MCF 10A (cell line): ENCODE results near the gene PIGR. TPM values are rescaled to one million over a fixed set of nuclear protein-coding genes. Genes with fewer than 3 reads are reported as not detected.

Experiments
- BruUV-seq: library from RNA; stranded (reverse); fragments of 400-500 nt; replicated peaks from 2 replicates; lab custom pipeline; 2021; lab: Mats Ljungman, UMichigan
- CTCF ChIA-PET: fragments of 300-600 bp; sonication (Branson Sonifier 250); formaldehyde crosslinking; extraction: SDS; loops from one replicate; lab custom pipeline; 2021; ENCODE audit warnings: antibody characterized with exemption, inconsistent platforms; lab: Yijun Ruan, JAX
- POLR2A ChIA-PET: fragments of 300-600, 350-650 bp; sonication (Branson Sonifier 250); formaldehyde crosslinking; extraction: SDS; loops from one replicate; lab custom pipeline; 2020; ENCODE audit warnings: antibody characterized with exemption, inconsistent platforms; lab: Yijun Ruan, JAX
- DNase-seq: peaks from one replicate; pipeline ENCODE4 v3.0.0-alpha.2; 2018; ENCODE audit not compliant: unreplicated experiment
- H3K27ac Mint-ChIP-seq: one replicate; pipeline ENCODE4 v1.8.0; 2022; ENCODE audit warnings: mild to moderate bottlenecking, low read depth, mixed read lengths; ENCODE audit not compliant: unreplicated experiment
- H3K27me3 Mint-ChIP-seq: one replicate; pipeline ENCODE4 v1.8.0; 2022; ENCODE audit warnings: mixed read lengths; ENCODE audit not compliant: insufficient read depth, unreplicated experiment
- H3K36me3 Mint-ChIP-seq: one replicate; pipeline ENCODE4 v1.8.0; 2022; ENCODE audit warnings: mild to moderate bottlenecking, moderate library complexity, mixed read lengths; ENCODE audit not compliant: insufficient read depth, unreplicated experiment
- H3K4me1 Mint-ChIP-seq: one replicate; pipeline ENCODE4 v1.8.0; 2022; ENCODE audit warnings: mixed read lengths; ENCODE audit not compliant: insufficient read depth, unreplicated experiment
- H3K4me3 Mint-ChIP-seq: one replicate; pipeline ENCODE4 v1.8.0; 2022; ENCODE audit warnings: mild to moderate bottlenecking, moderate library complexity, mixed read lengths; ENCODE audit not compliant: unreplicated experiment
- H3K9me3 Mint-ChIP-seq: one replicate; pipeline ENCODE4 v1.8.0; 2022; ENCODE audit warnings: mixed read lengths; ENCODE audit not compliant: unreplicated experiment
- intact Hi-C: fragments of 100-400 bp; cut with micrococcal nuclease; formaldehyde crosslinking; loops from 2 replicates; pipeline ENCODE4 v1.14.1; 2022
- total RNA-seq: library from RNA; stranded (reverse); gene quantifications from 2 replicates; pipeline ENCODE4 v1.2.3, GENCODE V29; 2022
- TF ChIP-seq, protein P1 (sequence below): fragments of 200-600 bp; IDR thresholded peaks from one replicate; pipeline ENCODE4 v1.8.0; 2022; ENCODE audit warnings: antibody characterized with exemption, mild to moderate bottlenecking; ENCODE audit not compliant: unreplicated experiment

The PIGR gene
- total RNA-seq, 1 experiment from 2014 or later, result not detected

- peak overlapping the region; percentile 95 for H3K27ac Mint-ChIP-seq
- H3K36me3 Mint-ChIP-seq, result peaks cover 6% of the 10 kb centered on the region
- ChIA-PET CTCF (interaction anchor here (0.6 to 4.8 kb wide), 8 partner anchors 17 to 226 kb away, joined by 3 to 53 read pairs (median 5); partner anchors contain the start of gene IL20), POLR2A (interaction anchor here (0.5 to 12.1 kb wide), 21 partner anchors 8 to 168 kb away, joined by 3 to 271 read pairs (median 5); partner anchors contain the start of genes IL20 and PFKFB2)
- peak; percentile 99 for DNase-seq
- intact Hi-C loops, result loop anchor here (1.0 to 10.0 kb wide), 3 partner anchors 19 to 434 kb away; partner anchors contain the start of genes CD55 and IL20
- TF ChIP-seq, protein P1, sequence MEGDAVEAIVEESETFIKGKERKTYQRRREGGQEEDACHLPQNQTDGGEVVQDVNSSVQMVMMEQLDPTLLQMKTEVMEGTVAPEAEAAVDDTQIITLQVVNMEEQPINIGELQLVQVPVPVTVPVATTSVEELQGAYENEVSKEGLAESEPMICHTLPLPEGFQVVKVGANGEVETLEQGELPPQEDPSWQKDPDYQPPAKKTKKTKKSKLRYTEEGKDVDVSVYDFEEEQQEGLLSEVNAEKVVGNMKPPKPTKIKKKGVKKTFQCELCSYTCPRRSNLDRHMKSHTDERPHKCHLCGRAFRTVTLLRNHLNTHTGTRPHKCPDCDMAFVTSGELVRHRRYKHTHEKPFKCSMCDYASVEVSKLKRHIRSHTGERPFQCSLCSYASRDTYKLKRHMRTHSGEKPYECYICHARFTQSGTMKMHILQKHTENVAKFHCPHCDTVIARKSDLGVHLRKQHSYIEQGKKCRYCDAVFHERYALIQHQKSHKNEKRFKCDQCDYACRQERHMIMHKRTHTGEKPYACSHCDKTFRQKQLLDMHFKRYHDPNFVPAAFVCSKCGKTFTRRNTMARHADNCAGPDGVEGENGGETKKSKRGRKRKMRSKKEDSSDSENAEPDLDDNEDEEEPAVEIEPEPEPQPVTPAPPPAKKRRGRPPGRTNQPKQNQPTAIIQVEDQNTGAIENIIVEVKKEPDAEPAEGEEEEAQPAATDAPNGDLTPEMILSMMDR, result no peak
- H3K9me3 Mint-ChIP-seq, result no peaks in the 10 kb centered on the region
- peaks cover 91% of the 10 kb centered on the region for H3K4me1 Mint-ChIP-seq
- H3K4me3 Mint-ChIP-seq, result peak overlapping the region; percentile 45
- TSS peak; percentile 89 for BruUV-seq
- no peaks in the 10 kb centered on the region for H3K27me3 Mint-ChIP-seq
Measured at GRCh38 chr1:206890125-206891060, 55.9 kb downstream of the PIGR start.

DNA sequence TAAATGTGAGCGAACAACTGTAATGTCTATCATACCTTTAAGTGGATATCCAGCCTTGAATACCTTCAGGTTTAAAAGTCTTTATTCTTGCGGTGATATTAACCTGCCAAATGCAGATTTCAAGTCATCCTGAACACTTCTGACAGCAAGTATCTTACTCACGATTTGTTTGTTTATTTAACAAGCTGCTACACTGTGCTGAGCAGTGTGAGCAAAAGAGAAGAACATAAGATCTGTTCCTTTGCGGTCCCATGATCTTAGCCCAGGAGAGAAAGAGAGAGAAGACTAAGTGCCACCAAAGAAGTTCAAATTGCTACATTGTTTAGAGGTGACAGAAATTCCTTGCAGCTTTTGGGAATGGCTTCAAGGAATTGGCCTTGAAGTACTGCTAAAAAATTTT, 58.6 kb downstream of the PIGR start:
- DNase-seq, result peak; percentile 77
- no TSS peak for BruUV-seq
- peak overlapping the region; percentile 13 for H3K27ac Mint-ChIP-seq
- H3K9me3 Mint-ChIP-seq, result peaks cover 2% of the 10 kb centered on the region
- intact Hi-C loops, result no loop called here
- no peaks in the 10 kb centered on the region for H3K36me3 Mint-ChIP-seq
- TF ChIP-seq, protein P1, result no peak
- POLR2A ChIA-PET, result interaction anchor here (0.7 to 6.2 kb wide), 16 partner anchors 8 to 143 kb away, joined by 3 to 86 read pairs (median 6); partner anchors contain the start of genes IL20 and IL24
- H3K27me3 Mint-ChIP-seq, result no peaks in the 10 kb centered on the region
- H3K4me1 Mint-ChIP-seq, result peaks cover 85% of the 10 kb centered on the region
- CTCF ChIA-PET, result interaction anchor here (0.6 to 1.7 kb wide), 10 partner anchors 8 to 213 kb away, joined by 3 to 15 read pairs (median 5); partner anchors contain the start of gene IL20
- H3K4me3 Mint-ChIP-seq, result no peak overlapping the region

- H3K36me3 Mint-ChIP-seq, result no peaks in the 10 kb centered on the region
- ChIA-PET POLR2A (interaction anchor here (1.2 to 6.2 kb wide), 11 partner anchors 9 to 253 kb away, joined by 3 to 86 read pairs (median 6); partner anchors contain the start of genes C1orf116 and IL24), CTCF (interaction anchor here (1.0 to 3.2 kb wide), 9 partner anchors 9 to 256 kb away, joined by 3 to 15 read pairs (median 6); partner anchors contain the start of gene IL20)
- intact Hi-C loops, result no loop called here
- TF ChIP-seq, protein P1, result no peak
- no peak for DNase-seq
- peaks cover 6% of the 10 kb centered on the region for H3K9me3 Mint-ChIP-seq
- no peak overlapping the region for H3K4me3 Mint-ChIP-seq
- no peaks in the 10 kb centered on the region for H3K27me3 Mint-ChIP-seq
- no TSS peak for BruUV-seq
- H3K4me1 Mint-ChIP-seq, result peaks cover 80% of the 10 kb centered on the region
- no peak overlapping the region for H3K27ac Mint-ChIP-seq
Measured at GRCh38 chr1:206886831-206887230, 59.4 kb downstream of the PIGR start.
